ENCODE measurements around the gene MAP7. TPM values are rescaled to one million over a fixed set of nuclear protein-coding genes. Genes with fewer than 3 reads are reported as not detected.

The MAP7 gene
- total RNA-seq, 4 donors from 2014 or later: 40.6 to 61.3 (median 46.6) TPM

DNA sequence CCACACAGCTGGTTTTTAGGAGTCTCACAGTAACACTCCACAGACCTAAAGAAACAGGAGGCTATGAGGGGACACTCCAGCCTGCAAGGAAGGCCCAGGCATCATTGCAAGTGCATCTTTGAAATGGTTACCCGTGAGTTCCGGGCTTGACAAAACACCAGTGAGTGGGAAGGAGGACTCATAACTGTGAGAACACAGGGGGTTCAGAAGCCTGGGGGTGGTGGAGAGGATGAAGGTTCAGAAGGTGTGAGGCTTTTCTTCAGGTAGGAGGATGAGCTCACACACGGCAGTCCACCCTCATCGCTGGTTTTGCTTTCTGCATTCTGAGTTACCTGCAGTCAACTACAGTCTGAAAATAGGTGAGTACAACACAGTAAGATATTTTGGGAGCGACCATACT, 39.9 kb downstream of the MAP7 start:
- no peaks in the 10 kb centered on the region for H3K27me3 ChIP-seq
- H3K9me3 ChIP-seq: no peaks in the 10 kb centered on the region
- H3K27ac ChIP-seq: no peak overlapping the region
- H3K4me3 ChIP-seq: no peak overlapping the region
- TF ChIP-seq CTCF (IDR thresholded peaks at IDR 0.05): no peak
- no peak for TF ChIP-seq POLR2A (IDR thresholded peaks at IDR 0.05)
- no peak for TF ChIP-seq POLR2AphosphoS5 (IDR thresholded peaks at IDR 0.05)
- no peak for TF ChIP-seq EP300 (IDR thresholded peaks at IDR 0.05; ENCODE audit: low read depth)
- no peaks in the 10 kb centered on the region for H3K36me3 ChIP-seq
- peaks cover 7 to 30% (median 16%) of the 10 kb centered on the region in 4 donors for H3K4me1 ChIP-seq
- intact Hi-C loops (cut with DNase I; ENCODE audit: low total_unique reads): no loop called here
- in situ Hi-C loops (cut with MboI; ENCODE audit: low pct_ligation_motif_present in 1 of 4, low pct_unique_long_range_greater_than_20kb in 1 of 4, low sequenced_read_pairs in 3 of 4): no loop called here
- no peak for DNase-seq
- 89 to 90% methylated on average over 2 to 5 of the region's 5 CpGs for WGBS, 2 donors (ENCODE audit: low coverage in 1 of 2)

GRCh38 chr6:136508725-136509392, 41.4 kb downstream of the MAP7 start:
- 55 to 88% methylated on average over 1 of the region's 1 CpG for WGBS, 2 donors (ENCODE audit: low coverage in 1 of 2)

GRCh38 chr6:136506124-136506799, 44.0 kb downstream of the MAP7 start:
- no peak for TF ChIP-seq POLR2A (IDR thresholded peaks at IDR 0.05)
- no peak for TF ChIP-seq EP300 (IDR thresholded peaks at IDR 0.05; ENCODE audit: low read depth)
- no peak for TF ChIP-seq CTCF (IDR thresholded peaks at IDR 0.05)
- no peak for TF ChIP-seq POLR2AphosphoS5 (IDR thresholded peaks at IDR 0.05)

More at GRCh38 chr6:136508725-136509392, 41.4 kb downstream of the MAP7 start:
- H3K4me1 ChIP-seq: peaks cover 7 to 30% (median 16%) of the 10 kb centered on the region in 4 donors
- no peaks in the 10 kb centered on the region for H3K9me3 ChIP-seq
- no peak overlapping the region for H3K4me3 ChIP-seq
- in situ Hi-C loops (cut with MboI; ENCODE audit: low pct_ligation_motif_present in 1 of 4, low pct_unique_long_range_greater_than_20kb in 1 of 4, low sequenced_read_pairs in 3 of 4) (no loop called here), intact Hi-C loops (cut with DNase I; ENCODE audit: low total_unique reads) (no loop called here)
- TF ChIP-seq POLR2AphosphoS5 (IDR thresholded peaks at IDR 0.05) (no peak), CTCF (IDR thresholded peaks at IDR 0.05) (no peak), POLR2A (IDR thresholded peaks at IDR 0.05) (no peak), EP300 (IDR thresholded peaks at IDR 0.05; ENCODE audit: low read depth) (no peak)
- no peaks in the 10 kb centered on the region for H3K27me3 ChIP-seq
- no peaks in the 10 kb centered on the region for H3K36me3 ChIP-seq
- no peak overlapping the region for H3K27ac ChIP-seq
- no peak for DNase-seq

GRCh38 chr6:136503303-136504029, 46.8 kb downstream of the MAP7 start:
- intact Hi-C loops (cut with DNase I; ENCODE audit: low total_unique reads): no loop called here
- Histone ChIP-seq H3K4me3 (no peak overlapping the region), H3K27ac (no peak overlapping the region), H3K4me1 (no peaks in the 10 kb centered on the region), H3K9me3 (no peaks in the 10 kb centered on the region), H3K27me3 (no peaks in the 10 kb centered on the region), H3K36me3 (no peaks in the 10 kb centered on the region)
- DNase-seq: no peak
- WGBS, 2 donors (ENCODE audit: low coverage in 1 of 2): 69 to 76% methylated on average over 5 to 6 of the region's 6 CpGs
- in situ Hi-C loops (cut with MboI; ENCODE audit: low pct_ligation_motif_present in 1 of 4, low pct_unique_long_range_greater_than_20kb in 1 of 4, low sequenced_read_pairs in 3 of 4): no loop called here
- TF ChIP-seq CTCF (IDR thresholded peaks at IDR 0.05) (no peak), POLR2AphosphoS5 (IDR thresholded peaks at IDR 0.05) (no peak), EP300 (IDR thresholded peaks at IDR 0.05; ENCODE audit: low read depth) (no peak), POLR2A (IDR thresholded peaks at IDR 0.05) (no peak)

More at GRCh38 chr6:136506124-136506799, 44.0 kb downstream of the MAP7 start:
- in situ Hi-C loops (cut with MboI; ENCODE audit: low pct_ligation_motif_present in 1 of 4, low pct_unique_long_range_greater_than_20kb in 1 of 4, low sequenced_read_pairs in 3 of 4) (no loop called here), intact Hi-C loops (cut with DNase I; ENCODE audit: low total_unique reads) (no loop called here)
- no peak overlapping the region for H3K4me3 ChIP-seq
- H3K4me1 ChIP-seq: peaks cover 0 to 18% (median 6%) of the 10 kb centered on the region in 4 donors
- H3K9me3 ChIP-seq: no peaks in the 10 kb centered on the region
- H3K27ac ChIP-seq: no peak overlapping the region
- 76 to 78% methylated on average over 1 to 5 of the region's 5 CpGs for WGBS, 2 donors (ENCODE audit: low coverage in 1 of 2)
- no peaks in the 10 kb centered on the region for H3K27me3 ChIP-seq
- H3K36me3 ChIP-seq: no peaks in the 10 kb centered on the region
- DNase-seq: no peak

Measured in transverse colon (tissue), 4 donors.